Stomach smooth muscle (tissue), 2 donors: ENCODE measurements around the gene SMARCA2.

Source experiments
- H3K27ac ChIP-seq: one replicate; pipeline ENCODE4 v1.7.0; 2013; ENCODE audit warnings: mild to moderate bottlenecking, low read length, inconsistent platforms
- H3K27me3 ChIP-seq, 2 donors: one replicate each; pipeline ENCODE4 v1.7.0; 2013; ENCODE audit warnings: low read length in 2 of 2; ENCODE audit not compliant: insufficient read depth in 2 of 2, control insufficient read depth in 1 of 2
- H3K36me3 ChIP-seq, 2 donors: one replicate each; pipeline ENCODE4 v1.7.0; 2013; ENCODE audit warnings: low read length in 2 of 2; ENCODE audit not compliant: control insufficient read depth in 2 of 2, insufficient read depth in 2 of 2
- H3K4me1 ChIP-seq: one replicate; pipeline ENCODE4 v1.7.0; 2013; ENCODE audit warnings: low read length; ENCODE audit not compliant: control insufficient read depth, insufficient read depth
- H3K4me3 ChIP-seq, 2 donors: one replicate each; pipeline ENCODE4 v1.7.0; 2013; ENCODE audit warnings: low read length in 2 of 2
- H3K9ac ChIP-seq, 2 donors: one replicate each; pipeline ENCODE4 v1.7.0; 2013; ENCODE audit warnings: low read length in 2 of 2, mild to moderate bottlenecking in 1 of 2
- H3K9me3 ChIP-seq, 2 donors: one replicate each; pipeline ENCODE4 v1.7.0; 2013; ENCODE audit warnings: low read length in 2 of 2; ENCODE audit not compliant: control insufficient read depth in 2 of 2
- donor health status: healthy.
- donor health status: Pancreatic carcinoma.

SMARCA2 gene

DNA sequence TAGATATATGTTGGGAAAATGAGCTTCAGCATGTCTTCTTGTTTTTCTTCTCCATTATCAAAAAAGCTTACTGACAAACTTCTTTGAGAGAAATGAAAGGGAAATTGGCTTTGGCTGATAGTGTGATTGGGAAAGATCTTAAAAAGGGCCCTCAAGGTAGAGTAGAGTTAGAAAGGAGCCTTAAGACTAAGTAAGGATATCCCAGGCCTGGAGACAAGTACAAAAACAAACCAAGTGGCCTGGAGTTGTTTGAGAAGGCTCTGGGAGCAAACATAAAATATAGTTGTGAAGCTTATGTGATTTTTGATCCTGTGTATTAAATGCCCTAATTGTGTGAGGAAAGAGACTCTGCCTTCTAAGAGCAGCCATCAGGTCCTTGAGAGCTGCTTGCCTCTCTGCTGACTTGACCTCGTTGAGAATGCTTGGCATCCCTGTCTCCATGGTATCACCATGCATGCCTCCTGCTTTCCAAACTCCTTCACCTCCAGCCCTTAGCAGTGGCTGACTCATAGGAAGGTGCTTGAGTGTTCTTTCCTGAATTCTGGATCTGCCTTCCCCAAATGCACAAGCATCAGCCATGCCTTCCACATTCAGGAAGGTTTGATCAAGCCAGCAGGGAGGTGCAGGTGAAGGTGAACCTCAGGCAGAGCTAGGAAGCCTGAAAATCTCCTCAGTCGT lies 78.9 kb downstream of the SMARCA2 start:
- Histone ChIP-seq H3K9ac (no peak overlapping the region), H3K27me3 (no peaks in the 10 kb centered on the region), H3K9me3 (no peaks in the 10 kb centered on the region), H3K4me1 (peaks cover 7% of the 10 kb centered on the region), H3K4me3 (no peak overlapping the region), H3K36me3 (peaks cover 38 to 40% of the 10 kb centered on the region in 2 donors), H3K27ac (peak overlapping the region; percentile 6)

DNA sequence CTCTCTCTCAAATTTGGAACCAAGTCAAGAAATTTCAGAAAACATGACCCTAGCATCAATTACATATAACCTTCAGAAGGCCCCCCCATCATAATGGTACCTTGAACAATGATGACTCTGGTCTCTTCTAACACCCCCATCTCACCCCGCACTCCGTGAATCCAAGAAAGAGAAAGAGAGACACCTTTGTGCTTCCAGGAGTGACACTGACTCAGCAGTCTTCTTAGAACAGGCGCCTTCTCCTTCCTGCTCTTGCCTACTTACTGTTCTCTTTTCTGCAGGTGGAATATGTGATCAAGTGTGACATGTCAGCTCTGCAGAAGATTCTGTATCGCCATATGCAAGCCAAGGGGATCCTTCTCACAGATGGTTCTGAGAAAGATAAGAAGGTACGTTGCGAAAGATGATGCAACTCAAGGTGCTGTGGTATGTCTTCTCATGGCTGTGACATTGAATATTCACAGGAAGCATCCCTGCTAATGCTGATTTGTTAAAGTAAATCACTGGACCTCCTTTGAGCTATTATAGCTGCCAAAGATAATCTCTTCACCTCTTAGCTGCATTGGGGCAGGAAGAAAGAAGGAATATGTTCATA lies 81.3 kb downstream of the SMARCA2 start:
- H3K27me3 ChIP-seq: no peaks in the 10 kb centered on the region
- no peak overlapping the region for H3K27ac ChIP-seq
- no peaks in the 10 kb centered on the region for H3K9me3 ChIP-seq
- H3K4me3 ChIP-seq: no peak overlapping the region
- peaks cover 39 to 43% of the 10 kb centered on the region in 2 donors for H3K36me3 ChIP-seq
- H3K4me1 ChIP-seq: peaks cover 7% of the 10 kb centered on the region
- H3K9ac ChIP-seq: no peak overlapping the region

DNA sequence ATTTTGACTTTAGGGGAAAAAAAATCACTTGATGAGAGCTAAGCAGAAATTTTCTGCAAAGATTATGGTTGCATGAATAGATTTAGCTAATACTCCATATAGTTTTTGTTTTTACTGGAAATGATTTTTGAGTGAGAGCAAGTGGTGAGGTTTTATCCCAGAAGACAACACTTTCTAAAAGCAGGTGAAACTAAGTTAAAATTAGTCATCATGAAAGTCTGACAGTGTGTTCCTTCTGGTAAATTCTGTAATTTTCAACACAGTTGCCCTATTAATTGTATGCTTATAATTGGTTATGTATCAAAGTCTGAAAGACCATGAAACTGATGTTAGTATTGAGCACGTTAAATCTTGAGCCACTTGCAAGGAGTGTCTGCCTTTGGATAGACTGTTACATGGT lies 91.5 kb downstream of the SMARCA2 start:
- Histone ChIP-seq H3K9me3 (no peaks in the 10 kb centered on the region), H3K4me1 (no peaks in the 10 kb centered on the region), H3K36me3 (peaks cover 32 to 41% of the 10 kb centered on the region in 2 donors), H3K9ac (no peak overlapping the region), H3K27me3 (no peaks in the 10 kb centered on the region), H3K27ac (no peak overlapping the region), H3K4me3 (no peak overlapping the region)

DNA sequence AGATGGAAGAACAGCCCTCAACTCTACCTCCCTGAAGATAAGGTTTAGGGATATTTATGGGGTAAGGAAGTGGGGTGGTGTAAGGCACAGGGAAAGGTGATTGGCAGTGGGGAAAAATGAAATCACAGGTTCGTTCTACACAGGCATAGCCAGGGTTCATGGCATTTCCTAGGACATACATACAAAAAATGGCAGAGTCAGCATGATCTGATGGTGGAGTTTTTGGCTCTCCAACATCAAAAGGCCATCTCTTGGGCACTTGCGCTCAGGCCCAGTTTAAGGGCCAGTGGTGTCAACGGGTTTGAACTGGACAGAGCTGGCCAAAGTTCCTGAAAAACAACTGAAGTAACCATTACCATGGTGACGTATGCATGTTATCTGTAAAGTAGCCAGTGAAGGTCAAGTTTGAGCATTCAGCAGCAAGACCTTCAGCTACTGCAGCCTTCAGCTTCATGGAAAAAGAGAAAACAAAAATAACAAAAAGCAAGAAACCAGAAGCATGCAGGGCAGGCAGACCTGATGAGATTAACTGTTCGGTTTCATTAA lies 92.8 kb downstream of the SMARCA2 start:
- Histone ChIP-seq H3K4me1 (no peaks in the 10 kb centered on the region), H3K27me3 (no peaks in the 10 kb centered on the region), H3K9ac (no peak overlapping the region), H3K9me3 (no peaks in the 10 kb centered on the region), H3K27ac (no peak overlapping the region), H3K36me3 (peaks cover 30 to 42% of the 10 kb centered on the region in 2 donors), H3K4me3 (no peak overlapping the region)

DNA sequence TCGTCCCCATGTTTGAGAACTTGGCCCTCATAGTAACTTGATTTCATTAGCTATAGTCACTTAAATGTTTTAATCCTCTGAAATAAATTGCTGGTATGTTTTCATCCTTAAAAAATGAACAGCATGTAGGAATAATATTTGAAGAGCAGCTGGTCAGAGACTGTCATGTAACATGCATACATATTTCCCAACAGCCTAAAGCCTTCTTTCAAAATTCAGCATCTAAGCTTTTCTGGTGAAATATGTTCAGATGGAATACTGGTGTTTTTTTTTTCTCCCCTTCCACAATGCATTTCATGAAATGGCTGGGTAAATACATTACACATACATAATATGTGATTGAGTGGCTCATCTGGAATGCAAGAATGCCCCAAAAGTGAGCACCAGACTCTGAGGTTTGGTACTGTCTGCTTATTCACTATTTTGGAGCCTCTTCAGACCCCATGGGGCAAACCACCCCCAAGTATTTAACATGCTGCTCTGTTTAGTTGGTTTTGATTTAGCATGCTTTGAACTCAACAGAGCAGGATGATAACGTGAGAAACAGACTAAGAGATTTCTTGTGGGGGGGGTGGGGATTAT lies 94.0 kb downstream of the SMARCA2 start:
- Histone ChIP-seq H3K9ac (no peak overlapping the region), H3K4me3 (no peak overlapping the region), H3K27me3 (no peaks in the 10 kb centered on the region), H3K4me1 (no peaks in the 10 kb centered on the region), H3K27ac (no peak overlapping the region), H3K36me3 (peaks cover 34 to 37% of the 10 kb centered on the region in 2 donors), H3K9me3 (no peaks in the 10 kb centered on the region)

DNA sequence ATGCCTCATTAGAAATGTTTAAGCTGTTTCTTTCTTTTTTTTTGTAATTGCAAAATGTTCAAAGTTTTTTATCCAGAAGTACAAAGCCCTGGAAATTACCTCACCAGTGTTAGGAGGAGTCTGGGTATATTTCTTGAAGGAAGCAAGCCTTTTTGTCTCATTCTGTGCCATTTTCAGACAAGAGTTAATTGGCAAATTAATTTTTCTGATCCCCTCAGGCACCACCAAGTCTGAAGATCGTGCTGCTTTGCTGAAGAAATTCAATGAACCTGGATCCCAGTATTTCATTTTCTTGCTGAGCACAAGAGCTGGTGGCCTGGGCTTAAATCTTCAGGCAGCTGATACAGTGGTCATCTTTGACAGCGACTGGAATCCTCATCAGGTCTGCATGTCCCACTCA lies 94.9 kb downstream of the SMARCA2 start:
- Histone ChIP-seq H3K9me3 (no peaks in the 10 kb centered on the region), H3K27ac (no peak overlapping the region), H3K36me3 (peaks cover 34 to 37% of the 10 kb centered on the region in 2 donors), H3K4me3 (no peak overlapping the region), H3K27me3 (no peaks in the 10 kb centered on the region), H3K9ac (no peak overlapping the region), H3K4me1 (no peaks in the 10 kb centered on the region)

DNA sequence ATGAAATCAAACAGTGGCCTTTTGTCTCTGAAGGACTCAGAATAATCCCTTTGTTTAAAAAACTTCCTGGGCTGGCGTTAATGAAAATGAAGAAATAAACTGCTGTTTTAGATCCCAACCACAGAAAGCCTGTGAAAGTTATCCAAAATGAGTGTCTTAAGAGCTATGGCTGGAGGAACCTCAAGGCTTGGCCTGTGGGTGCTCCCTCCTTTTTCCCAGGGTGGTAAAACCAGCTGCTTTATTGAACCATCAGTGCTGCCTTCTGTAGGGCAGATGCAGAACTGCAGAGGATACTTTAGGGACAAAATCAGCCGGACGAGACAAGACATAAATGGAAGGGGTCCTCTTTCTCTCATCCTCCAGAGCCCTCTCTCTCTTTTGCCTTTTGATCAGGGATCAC lies 100.9 kb downstream of the SMARCA2 start:
- H3K27me3 ChIP-seq: no peaks in the 10 kb centered on the region
- no peaks in the 10 kb centered on the region for H3K9me3 ChIP-seq
- H3K4me3 ChIP-seq: no peak overlapping the region
- no peaks in the 10 kb centered on the region for H3K4me1 ChIP-seq
- H3K36me3 ChIP-seq: peaks cover 32 to 46% of the 10 kb centered on the region in 2 donors
- no peak overlapping the region for H3K9ac ChIP-seq
- H3K27ac ChIP-seq: no peak overlapping the region

DNA sequence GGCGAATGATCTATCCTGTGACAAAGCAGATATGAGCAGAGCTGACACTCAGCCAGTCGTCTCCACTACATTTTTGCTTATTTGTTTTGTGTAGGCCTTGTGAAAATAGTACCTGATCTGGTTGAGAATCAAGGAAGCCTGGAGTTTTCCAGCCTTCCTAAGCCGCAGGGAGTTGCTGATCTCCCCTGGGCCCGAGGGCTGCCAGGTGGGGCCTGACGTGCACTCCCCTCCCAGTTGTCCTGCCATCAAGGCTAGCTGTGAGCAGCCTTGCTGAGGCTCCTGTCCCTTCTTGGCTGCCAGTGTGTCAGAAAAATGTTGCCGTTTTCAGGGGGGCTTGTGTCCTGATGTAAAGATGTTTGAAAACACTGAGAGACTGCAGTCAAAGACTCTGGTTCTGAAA lies 102.4 kb downstream of the SMARCA2 start:
- H3K36me3 ChIP-seq: peaks cover 24 to 45% of the 10 kb centered on the region in 2 donors
- H3K27ac ChIP-seq: no peak overlapping the region
- no peak overlapping the region for H3K4me3 ChIP-seq
- H3K27me3 ChIP-seq: no peaks in the 10 kb centered on the region
- no peaks in the 10 kb centered on the region for H3K4me1 ChIP-seq
- no peak overlapping the region for H3K9ac ChIP-seq
- no peaks in the 10 kb centered on the region for H3K9me3 ChIP-seq

DNA sequence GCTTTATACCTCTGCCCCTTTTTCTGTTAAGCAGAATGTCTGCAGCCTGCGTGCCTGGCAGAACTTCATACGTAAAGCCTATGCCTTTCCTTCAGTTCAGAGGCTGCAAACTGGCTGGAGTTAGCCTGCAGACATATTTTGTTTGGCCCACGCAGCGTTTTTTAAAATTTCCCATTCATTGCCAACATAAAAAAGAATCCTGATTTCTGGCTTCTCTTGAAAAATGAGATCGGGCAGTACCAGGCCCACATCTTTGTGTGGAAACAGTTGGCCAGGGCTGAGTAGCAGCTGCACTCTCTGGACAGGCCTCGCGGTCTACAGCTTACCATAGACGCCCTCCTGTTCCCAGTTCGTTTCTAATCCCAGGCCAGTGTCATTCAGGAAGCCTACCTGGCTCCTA lies 104.4 kb downstream of the SMARCA2 start:
- Histone ChIP-seq H3K9ac (no peak overlapping the region), H3K36me3 (peaks cover 29 to 46% of the 10 kb centered on the region in 2 donors), H3K27ac (no peak overlapping the region), H3K27me3 (no peaks in the 10 kb centered on the region), H3K9me3 (no peaks in the 10 kb centered on the region), H3K4me1 (no peaks in the 10 kb centered on the region), H3K4me3 (no peak overlapping the region)

DNA sequence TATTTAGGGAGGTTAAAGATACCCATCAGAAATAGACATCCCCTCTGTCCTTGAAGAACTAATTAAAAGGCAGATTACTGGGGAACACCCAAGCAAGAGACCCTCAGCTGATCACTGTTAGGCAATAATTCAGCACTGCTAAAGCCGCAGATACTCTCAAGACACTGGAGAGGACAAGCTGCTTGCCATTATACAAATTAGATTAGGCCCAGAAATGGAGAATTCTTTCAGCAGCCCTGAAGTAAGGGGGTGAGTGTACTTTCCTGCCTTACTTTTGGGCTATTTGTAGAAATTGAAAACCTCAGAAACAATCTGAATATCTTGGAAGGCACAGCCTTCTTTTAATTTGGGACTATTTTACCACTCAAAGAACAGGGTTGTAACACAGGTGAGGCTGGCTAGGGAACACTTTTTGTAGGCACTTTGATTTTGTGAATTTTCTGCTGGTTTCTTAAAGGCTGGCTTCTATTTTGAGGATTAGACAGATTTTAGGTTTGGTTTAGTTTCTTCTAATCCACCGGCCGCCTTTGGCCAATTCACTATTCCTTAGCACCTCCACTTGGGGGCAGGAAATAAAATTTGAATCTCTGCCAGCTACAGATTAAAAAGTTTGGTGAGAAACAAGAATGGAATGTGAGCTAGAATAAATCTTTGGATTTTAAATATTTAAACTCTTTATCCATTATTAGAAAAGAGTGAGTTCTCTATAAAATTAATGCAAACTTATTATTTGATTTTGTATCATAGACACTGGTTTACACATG lies 106.0 kb downstream of the SMARCA2 start:
- H3K27me3 ChIP-seq: no peaks in the 10 kb centered on the region
- no peak overlapping the region for H3K4me3 ChIP-seq
- H3K9me3 ChIP-seq: no peaks in the 10 kb centered on the region
- H3K27ac ChIP-seq: no peak overlapping the region
- H3K36me3 ChIP-seq: peaks cover 23 to 42% of the 10 kb centered on the region in 2 donors
- H3K4me1 ChIP-seq: peaks cover 1% of the 10 kb centered on the region
- no peak overlapping the region for H3K9ac ChIP-seq
